H1 (cell line): ENCODE measurements around the gene TRIB2. TPM values are rescaled to one million over a fixed set of nuclear protein-coding genes. Genes with fewer than 3 reads are reported as not detected.

Experiments used
- CTCF ChIA-PET: fragments of 300-600 bp; sonication (Branson Sonifier 250); formaldehyde crosslinking; loops from one replicate; lab custom pipeline; 2021; ENCODE audit not compliant: partially characterized antibody; lab: Charles Lee
- POLR2A ChIA-PET: fragments of 300-600 bp; sonication (Branson Sonifier 250); formaldehyde crosslinking; loops from one replicate; lab custom pipeline; 2021; ENCODE audit warnings: inconsistent platforms; ENCODE audit not compliant: partially characterized antibody; lab: Charles Lee
- DNase-seq, 2 experiments: peaks; one replicate each; pipeline versions ENCODE4 v3.0.0 to v3.0.0-alpha.2; 2010 to 2022; ENCODE audit warnings: low spot score in 2 of 2, low read depth in 1 of 2, mixed read lengths in 1 of 2
- FAIRE-seq: peaks from 2 replicates; lab custom pipeline; 2011; peaks lifted over from hg19 to GRCh38; lab: Jason Lieb, UNC
- H2AFZ ChIP-seq: 2 replicates; pipeline ENCODE4 v1.8.1; 2012; ENCODE audit warnings: low read length, inconsistent platforms
- H2AK5ac ChIP-seq: 2 replicates; pipeline ENCODE4 v1.6.1; 2013; ENCODE audit warnings: low read depth, low read length
- H2BK120ac ChIP-seq: replicated peaks from 2 replicates; pipeline ENCODE3; 2013; ENCODE audit warnings: low read depth, low read length, inconsistent platforms
- H2BK12ac ChIP-seq: 2 replicates; pipeline ENCODE4 v1.6.1; 2013; ENCODE audit warnings: low read depth, low read length
- H2BK15ac ChIP-seq: 2 replicates; pipeline ENCODE4 v1.6.1; 2013; ENCODE audit warnings: low read length
- H2BK20ac ChIP-seq: 2 replicates; pipeline ENCODE4 v1.6.1; 2013; ENCODE audit warnings: low read length
- H2BK5ac ChIP-seq: 2 replicates; pipeline ENCODE4 v1.6.1; 2013; ENCODE audit warnings: low read depth, low read length
- H3K14ac ChIP-seq: 2 replicates; pipeline ENCODE4 v1.6.1; 2013; ENCODE audit warnings: inconsistent platforms; ENCODE audit not compliant: insufficient read length
- H3K18ac ChIP-seq: 2 replicates; pipeline ENCODE4 v1.6.1; 2013; ENCODE audit warnings: low read length; ENCODE audit errors: extremely low read depth
- H3K23ac ChIP-seq: 2 replicates; pipeline ENCODE4 v1.6.1; 2013; ENCODE audit warnings: inconsistent platforms; ENCODE audit not compliant: insufficient read length
- H3K23me2 ChIP-seq: 2 replicates; pipeline ENCODE4 v1.6.1; 2013; ENCODE audit warnings: low read depth, low read length
- H3K27ac ChIP-seq: 2 replicates; pipeline ENCODE4 v1.6.1; 2011; ENCODE audit warnings: low read depth, low read length, inconsistent platforms
- H3K27me3 ChIP-seq, 4 experiments: replicated peaks in 1 of 4; 1 replicate in 1 of 4; 2 replicates in 3 of 4; pipeline versions ENCODE4 v1.6.1 to v1.8.1; 2011 to 2013; ENCODE audit warnings: low read length in 3 of 4, mild to moderate bottlenecking in 3 of 4, inconsistent platforms in 2 of 4, mixed read lengths in 2 of 4, moderate library complexity in 1 of 4; ENCODE audit not compliant: control insufficient read depth in 3 of 4, insufficient read depth in 3 of 4; ENCODE audit errors: extremely low read depth in 1 of 4
- H3K36me3 ChIP-seq, 4 experiments: 2 replicates each; pipeline versions ENCODE4 v1.6.1 to v1.8.1; 2011 to 2013; ENCODE audit warnings: mild to moderate bottlenecking in 4 of 4, low read length in 3 of 4, moderate library complexity in 2 of 4, control low read depth in 1 of 4, inconsistent platforms in 1 of 4; ENCODE audit not compliant: insufficient read depth in 4 of 4, control insufficient read depth in 2 of 4
- H3K4ac ChIP-seq: replicated peaks from 2 replicates; pipeline ENCODE3; 2013; ENCODE audit warnings: low read length, low read depth, mixed read lengths, inconsistent platforms; ENCODE audit not compliant: insufficient read length
- H3K4me1 ChIP-seq, 4 experiments: replicated peaks in 1 of 4; 1 replicate in 1 of 4; 2 replicates in 3 of 4; pipeline versions ENCODE4 v1.6.1 to v1.8.1; 2011 to 2013; ENCODE audit warnings: low read length in 3 of 4, inconsistent platforms in 2 of 4, mixed read lengths in 1 of 4; ENCODE audit not compliant: insufficient read depth in 4 of 4, control insufficient read depth in 3 of 4
- H3K4me2 ChIP-seq, 2 experiments: 2 replicates each; pipeline versions ENCODE4 v1.6.1 to v1.8.1; 2011 to 2013; ENCODE audit warnings: low read depth in 2 of 2, low read length in 2 of 2, control low read depth in 1 of 2, inconsistent platforms in 1 of 2, mild to moderate bottlenecking in 1 of 2; ENCODE audit not compliant: insufficient read depth in 1 of 2
- H3K4me3 ChIP-seq, 4 experiments: fragments of 200-600, 300-600 bp in 1 of 4; sonication (generic), shearing (Covaris generic), sonication (Bioruptor Twin) in 1 of 4; 2 replicates each; pipeline versions ENCODE4 v1.5.1 to v1.8.1; 2011 to 2016; ENCODE audit warnings: low read length in 4 of 4, low read depth in 3 of 4, control low read depth in 2 of 4, inconsistent platforms in 2 of 4, mild to moderate bottlenecking in 2 of 4, mixed read lengths in 1 of 4, moderate library complexity in 1 of 4; ENCODE audit not compliant: insufficient read depth in 2 of 4; ENCODE audit errors: extremely low read depth in 1 of 4
- H3K56ac ChIP-seq: replicated peaks from 2 replicates; pipeline ENCODE3; 2013; ENCODE audit warnings: low read depth, mild to moderate bottlenecking, mixed read lengths, low read length, inconsistent platforms; ENCODE audit not compliant: insufficient read length
- H3K79me1 ChIP-seq: 2 replicates; pipeline ENCODE4 v1.6.1; 2013; ENCODE audit warnings: low read depth, low read length, control low read depth
- H3K79me2 ChIP-seq, 2 experiments: 2 replicates each; pipeline versions ENCODE4 v1.6.1 to v1.8.1; 2012 to 2013; ENCODE audit warnings: low read length in 2 of 2, mild to moderate bottlenecking in 2 of 2, inconsistent platforms in 1 of 2; ENCODE audit not compliant: insufficient read depth in 2 of 2, control insufficient read depth in 1 of 2
- H3K9ac ChIP-seq, 4 experiments: replicated peaks in 1 of 4; 1 replicate in 1 of 4; 2 replicates in 3 of 4; pipeline versions ENCODE4 v1.6.1 to v1.8.1; 2011 to 2013; ENCODE audit warnings: low read depth in 3 of 4, low read length in 3 of 4, control low read depth in 2 of 4, mild to moderate bottlenecking in 2 of 4, moderate library complexity in 2 of 4, inconsistent platforms in 1 of 4; ENCODE audit errors: extremely low read depth in 1 of 4
- H3K9me3 ChIP-seq, 2 experiments: 2 replicates each; pipeline versions ENCODE4 v1.6.1 to v1.8.1; 2012 to 2013; ENCODE audit warnings: mild to moderate bottlenecking in 2 of 2, moderate library complexity in 2 of 2, control low read depth in 1 of 2, inconsistent platforms in 1 of 2, low read depth in 1 of 2, low read length in 1 of 2, mixed read lengths in 1 of 2; ENCODE audit not compliant: insufficient read depth in 2 of 2
- H4K20me1 ChIP-seq, 2 experiments: replicated peaks in 1 of 2; 2 replicates each; pipeline versions ENCODE3 to v1.8.1; 2011 to 2013; ENCODE audit warnings: inconsistent platforms in 2 of 2, low read length in 2 of 2, mild to moderate bottlenecking in 1 of 2; ENCODE audit not compliant: insufficient read depth in 2 of 2, control insufficient read depth in 1 of 2
- H4K5ac ChIP-seq: 2 replicates; pipeline ENCODE4 v1.6.1; 2013; ENCODE audit warnings: low read length, low read depth, mixed read lengths, inconsistent platforms; ENCODE audit not compliant: insufficient read length
- H4K8ac ChIP-seq: 2 replicates; pipeline ENCODE4 v1.8.0; 2013; ENCODE audit warnings: mild to moderate bottlenecking, moderate library complexity, low read length, inconsistent platforms; ENCODE audit not compliant: insufficient read depth; ENCODE audit errors: extremely low read depth
- H4K91ac ChIP-seq: replicated peaks from 2 replicates; pipeline ENCODE3; 2013; ENCODE audit warnings: low read length, mixed read lengths, inconsistent platforms; ENCODE audit not compliant: insufficient read length
- BACH1 ChIP-seq: IDR thresholded peaks from 2 replicates; pipeline ENCODE4 v1.6.1; 2012; ENCODE audit warnings: low read length, improper control_type of control experiment
- CHD1 ChIP-seq: IDR thresholded peaks from 2 replicates; pipeline ENCODE4 v1.6.1; 2012; ENCODE audit warnings: low read depth, low read length, improper control_type of control experiment
- EGR1 ChIP-seq: IDR thresholded peaks from 2 replicates; pipeline ENCODE4 v1.6.1; 2011; ENCODE audit warnings: low read depth, low read length, borderline replicate concordance
- EP300 ChIP-seq, 2 experiments: IDR thresholded peaks; 1 replicate in 1 of 2; 2 replicates in 1 of 2; pipeline ENCODE4 v1.6.1; 2011 to 2012; ENCODE audit warnings: low read depth in 2 of 2, low read length in 2 of 2, mild to moderate bottlenecking in 2 of 2, borderline replicate concordance in 1 of 2, inconsistent platforms in 1 of 2, moderate library complexity in 1 of 2
- SAP30 ChIP-seq: fragments of 300-600 bp; sonication (generic); IDR thresholded peaks from 2 replicates; pipeline ENCODE4 v1.7.1; 2012; ENCODE audit warnings: low read length, moderate library complexity, mild to moderate bottlenecking, inconsistent platforms; ENCODE audit not compliant: insufficient read depth, insufficient replicate concordance
- SIX5 ChIP-seq: IDR thresholded peaks from 2 replicates; pipeline ENCODE4 v1.6.1; 2011; ENCODE audit warnings: mild to moderate bottlenecking, low read depth, low read length
- SP2 ChIP-seq: IDR thresholded peaks from 2 replicates; pipeline ENCODE4 v1.6.1; 2012; ENCODE audit warnings: mild to moderate bottlenecking, low read length, inconsistent platforms
- SRF ChIP-seq: IDR thresholded peaks from 2 replicates; pipeline ENCODE4 v1.6.1; 2011; ENCODE audit warnings: mild to moderate bottlenecking, low read depth, low read length, moderate library complexity
- SUZ12 ChIP-seq: fragments of 200-600 bp; sonication (generic); IDR thresholded peaks from 2 replicates; pipeline ENCODE4 v1.6.1; 2012; ENCODE audit warnings: mild to moderate bottlenecking, inconsistent platforms, low read length, moderate library complexity, mixed read lengths
- TBP ChIP-seq: IDR thresholded peaks from 2 replicates; pipeline ENCODE4 v1.6.1; 2011; ENCODE audit warnings: low read depth, low read length, improper control_type of control experiment
- ZNF274 ChIP-seq: IDR thresholded peaks from 2 replicates; pipeline ENCODE4 v1.7.0; 2012; ENCODE audit warnings: low read length, borderline replicate concordance; ENCODE audit errors: extremely low read depth
- WGBS, 2 experiments: shearing (Covaris generic) in 1 of 2; methylation state at CpG; one replicate each; pipeline versions ENCODE4 v1.1.6 to v1.1.7; 2013 to 2015; ENCODE audit warnings: low lambda C conversion rate in 2 of 2, mixed read lengths in 2 of 2, inconsistent platforms in 1 of 2, low coverage in 1 of 2, missing lambda C conversion rate in 1 of 2; ENCODE audit not compliant: insufficient replicate concordance in 2 of 2, insufficient coverage in 1 of 2, insufficient read length in 1 of 2; ENCODE audit errors: extremely low coverage in 1 of 2, missing lambda C conversion rate in 1 of 2; 5-methylcytosine and 5-hydroxymethylcytosine counted together
- polyA plus RNA-seq, 7 experiments: library from polyadenylated mRNA; depleted of rRNA in 3 of 7; stranded (reverse) in 5 of 7; unstranded in 2 of 7; fragments of >200 nt in 5 of 7; fragments of 200-250 nt in 2 of 7; gene quantifications; 1 replicate in 5 of 7; 2 replicates in 1 of 7; 4 replicates in 1 of 7; pipeline versions ENCODE4 v1.2.1 to v1.2.3, GENCODE V29; 2011 to 2013; ENCODE audit warnings: missing spikeins in 2 of 7, mixed read lengths in 2 of 7
- total RNA-seq: library from RNA; stranded (reverse); fragmentation: NEBNext Ultra II Directional; extraction: Animal tissue kit (Norgen Biotek cat#: 25700); gene quantifications from 2 replicates; pipeline ENCODE4 v1.2.1, GENCODE V29; 2021
- TF ChIP-seq, protein P1 (sequence below): IDR thresholded peaks from 2 replicates; pipeline ENCODE4 v1.6.1; 2011; ENCODE audit warnings: low read depth, mild to moderate bottlenecking, low read length; ENCODE audit not compliant: insufficient read depth
- TF ChIP-seq, protein P2 (sequence below): IDR thresholded peaks from 2 replicates; pipeline ENCODE4 v1.6.1; 2011; ENCODE audit warnings: low read length, improper control_type of control experiment

TRIB2 gene
- total and polyA plus RNA-seq, 2 of the 8 experiments (the other 6 are each of a cell fraction or from before 2014, with no cell fraction given), result 40.8 to 57.0 TPM

DNA sequence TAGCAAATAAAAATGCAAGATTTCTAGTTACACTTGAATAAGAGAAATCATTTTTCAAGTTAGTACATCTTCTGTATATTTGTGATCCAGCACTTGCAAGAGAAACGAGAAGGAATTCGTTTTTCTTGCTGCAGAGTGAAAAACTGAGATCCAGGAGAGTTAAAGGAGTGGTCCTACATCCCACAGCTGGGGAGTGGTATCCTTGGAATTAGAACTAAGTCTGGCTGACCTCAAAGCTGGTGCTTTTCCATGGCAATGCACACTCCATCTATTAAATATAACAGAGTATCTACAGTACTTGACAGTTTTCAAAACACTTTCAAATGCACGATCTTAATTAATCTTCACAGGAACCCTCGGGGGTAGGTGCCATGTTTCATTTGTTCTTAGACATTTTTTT, 46.8 kb downstream of the TRIB2 start:
- Histone ChIP-seq H3K23me2 (no peaks in the 10 kb centered on the region), H2AK5ac (no peak overlapping the region), H3K4ac (no peak overlapping the region), H2AFZ (no peak overlapping the region), H3K79me2 (no peaks in the 10 kb centered on the region), H3K79me1 (no peaks in the 10 kb centered on the region), H3K18ac (no peak overlapping the region), H4K8ac (no peak overlapping the region), H3K56ac (no peak overlapping the region), H2BK15ac (no peak overlapping the region), H2BK12ac (no peak overlapping the region), H3K14ac (no peak overlapping the region), H3K36me3 (no peaks in the 10 kb centered on the region), H2BK120ac (no peak overlapping the region), H4K20me1 (no peaks in the 10 kb centered on the region), H3K4me1 (peaks cover 0 to 5% (median 1%) of the 10 kb centered on the region in 4 experiments; a peak in 2 of 7 replicates), H3K23ac (no peak overlapping the region), H4K5ac (no peak overlapping the region), H3K27ac (no peak overlapping the region), H3K27me3 (peaks cover 0 to 2% (median 0%) of the 10 kb centered on the region in 4 experiments; a peak in 2 of 7 replicates), H4K91ac (no peak overlapping the region), H3K4me3 (no peak overlapping the region), H2BK5ac (no peak overlapping the region), H3K4me2 (no peak overlapping the region), H3K9ac (no peak overlapping the region), H3K9me3 (no peaks in the 10 kb centered on the region), H2BK20ac (no peak overlapping the region)
- FAIRE-seq, result no peak
- WGBS, 2 experiments, result 82% methylated on average over 4 of the region's 4 CpGs; no CpG with 5 or more reads in 1 of the 2 experiments
- CTCF ChIA-PET, result interaction anchor here (0.7 kb wide), 1 partner anchor 13 kb away, joined by 3 read pairs; no protein-coding TSS in a partner anchor
- no peak for DNase-seq
- POLR2A ChIA-PET, result no interaction called here
- TF ChIP-seq SAP30, result no peak
- no peak for TF ChIP-seq SUZ12
- no peak for TF ChIP-seq EGR1
- TF ChIP-seq, protein P1, sequence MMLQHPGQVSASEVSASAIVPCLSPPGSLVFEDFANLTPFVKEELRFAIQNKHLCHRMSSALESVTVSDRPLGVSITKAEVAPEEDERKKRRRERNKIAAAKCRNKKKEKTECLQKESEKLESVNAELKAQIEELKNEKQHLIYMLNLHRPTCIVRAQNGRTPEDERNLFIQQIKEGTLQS, result no peak
- TF ChIP-seq BACH1, result no peak
- no peak for TF ChIP-seq TBP
- TF ChIP-seq SRF, result no peak
- TF ChIP-seq, protein P2, sequence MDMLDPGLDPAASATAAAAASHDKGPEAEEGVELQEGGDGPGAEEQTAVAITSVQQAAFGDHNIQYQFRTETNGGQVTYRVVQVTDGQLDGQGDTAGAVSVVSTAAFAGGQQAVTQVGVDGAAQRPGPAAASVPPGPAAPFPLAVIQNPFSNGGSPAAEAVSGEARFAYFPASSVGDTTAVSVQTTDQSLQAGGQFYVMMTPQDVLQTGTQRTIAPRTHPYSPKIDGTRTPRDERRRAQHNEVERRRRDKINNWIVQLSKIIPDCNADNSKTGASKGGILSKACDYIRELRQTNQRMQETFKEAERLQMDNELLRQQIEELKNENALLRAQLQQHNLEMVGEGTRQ, result no peak
- no peak for TF ChIP-seq EP300 (IDR thresholded peaks at IDR 0.05; ENCODE audit: borderline replicate concordance in 1 of 2, low read depth in 2 of 2, low read length in 2 of 2)
- TF ChIP-seq SIX5, result no peak
- no peak for TF ChIP-seq ZNF274
- TF ChIP-seq CHD1, result no peak
- no peak for TF ChIP-seq SP2
